GM21367 (cell line): Measurements from ENCODE around the gene KIAA1328.
"Not testable (repeated sequence)": the region's sequence is repeated elsewhere in the genome, so short reads cannot be mapped to it uniquely, and the experiment has no call there.

Experiments
- ATAC-seq: cut with Tn5 transposase; IDR thresholded peaks from one replicate; pipeline ENCODE4 v1.9.1; 2021; ENCODE audit not compliant: unreplicated experiment

KIAA1328 gene

DNA sequence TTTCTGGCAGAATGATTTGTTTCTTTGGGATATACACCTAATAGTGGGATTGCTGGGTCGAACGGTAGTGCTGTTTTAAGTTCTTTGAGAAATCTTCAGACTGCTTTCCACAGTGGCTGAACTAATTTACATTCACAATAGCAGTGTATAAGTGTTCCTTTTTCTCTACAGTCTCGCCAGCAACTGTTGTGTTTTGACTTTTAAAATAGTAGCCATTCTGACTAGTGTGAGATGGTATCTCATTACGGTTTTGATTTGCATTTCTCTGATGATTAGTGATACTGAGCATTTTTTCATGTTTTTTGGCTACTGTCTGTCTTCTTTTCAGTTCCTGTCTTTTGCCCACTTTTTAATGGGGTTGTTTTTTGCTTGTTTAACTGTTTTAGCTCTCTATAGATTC is 306.2 kb downstream of the KIAA1328 start:
- ATAC-seq, result no peak

DNA sequence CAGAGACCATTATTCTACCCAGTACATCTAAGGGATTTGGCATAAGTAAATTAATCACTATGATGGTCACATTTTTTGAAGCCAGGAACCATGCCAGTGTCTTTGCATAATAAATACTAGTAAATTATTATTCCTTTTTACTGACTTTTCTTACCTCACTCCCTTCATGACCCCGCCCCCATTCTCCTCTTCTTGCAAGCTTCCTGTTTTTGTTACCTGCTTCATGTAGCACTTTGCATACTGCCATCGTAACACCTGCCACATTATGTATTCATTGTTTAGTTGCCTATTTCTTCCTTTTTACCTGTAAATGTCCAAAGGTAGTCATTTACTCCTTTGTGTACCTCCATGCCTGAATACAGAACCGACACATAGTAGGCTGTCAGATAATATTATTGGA is 309.5 kb downstream of the KIAA1328 start:
- ATAC-seq, result no peak

DNA sequence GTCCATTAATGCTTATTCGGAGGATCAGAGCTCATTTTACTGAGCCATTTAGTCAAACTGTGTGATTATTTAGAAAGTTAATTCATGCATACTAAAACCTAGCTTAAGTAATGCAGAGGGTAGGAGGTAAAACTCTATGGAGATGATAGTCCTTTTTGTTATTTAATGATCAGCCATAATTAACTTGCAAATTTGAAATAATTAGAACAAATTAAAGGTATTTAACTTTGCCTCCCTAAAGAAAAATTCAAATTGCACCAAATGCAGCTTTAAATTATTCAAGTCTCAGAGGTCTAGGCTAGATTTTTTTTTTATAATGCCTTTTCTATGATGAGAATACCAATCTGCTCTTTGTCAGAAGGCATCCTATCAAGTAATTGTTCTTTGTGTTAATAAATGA is 310.9 kb downstream of the KIAA1328 start:
- no peak for ATAC-seq

DNA sequence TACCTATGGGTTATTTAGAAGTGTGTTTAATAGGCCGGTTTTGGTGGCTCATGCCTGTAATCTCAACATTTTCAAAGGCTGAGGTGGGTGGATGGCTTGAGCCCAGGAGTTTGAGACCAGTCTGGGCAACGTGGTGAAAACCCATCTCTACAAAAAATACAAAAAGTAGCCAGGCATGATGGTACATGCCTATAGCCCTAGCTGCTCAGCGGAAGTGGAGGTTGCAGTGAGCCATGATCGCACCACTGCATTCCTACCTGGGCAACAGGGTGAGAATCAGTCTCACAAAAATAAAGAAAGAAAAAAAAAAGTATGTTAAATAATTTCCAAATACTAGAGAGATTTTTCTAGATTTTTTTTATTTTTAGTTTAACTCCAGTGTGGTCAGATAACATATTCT is 316.0 kb downstream of the KIAA1328 start:
- ATAC-seq, result no peak

DNA sequence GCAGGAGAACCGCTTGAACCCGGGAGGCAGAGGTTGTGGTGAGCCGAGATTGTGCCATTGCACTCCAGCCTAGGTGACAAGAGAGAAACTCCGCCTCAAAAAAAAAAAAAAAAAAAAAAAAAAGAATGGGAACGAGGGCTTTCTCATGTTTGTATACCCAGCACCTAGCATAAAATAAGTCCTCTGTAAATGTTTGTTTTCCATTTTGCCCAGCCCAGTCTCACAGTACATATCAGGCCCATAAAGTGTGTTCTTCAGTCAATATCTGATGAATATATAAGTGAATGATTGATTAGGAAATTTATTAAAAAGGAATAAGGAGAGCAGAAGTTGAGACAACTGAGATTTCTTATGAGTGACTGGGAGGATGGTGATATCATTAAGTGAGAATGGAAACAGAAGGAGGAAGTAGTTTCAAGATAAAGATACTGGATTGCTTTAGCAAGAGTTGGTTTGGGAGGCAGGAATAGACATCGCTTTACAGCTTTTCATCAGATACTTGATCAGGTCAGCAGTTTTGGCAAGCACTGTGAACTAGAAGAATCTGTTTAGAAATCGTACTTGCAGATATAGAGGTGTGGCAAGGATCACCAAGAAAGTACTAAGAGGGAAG is 327.5 kb downstream of the KIAA1328 start:
- no peak for ATAC-seq

DNA sequence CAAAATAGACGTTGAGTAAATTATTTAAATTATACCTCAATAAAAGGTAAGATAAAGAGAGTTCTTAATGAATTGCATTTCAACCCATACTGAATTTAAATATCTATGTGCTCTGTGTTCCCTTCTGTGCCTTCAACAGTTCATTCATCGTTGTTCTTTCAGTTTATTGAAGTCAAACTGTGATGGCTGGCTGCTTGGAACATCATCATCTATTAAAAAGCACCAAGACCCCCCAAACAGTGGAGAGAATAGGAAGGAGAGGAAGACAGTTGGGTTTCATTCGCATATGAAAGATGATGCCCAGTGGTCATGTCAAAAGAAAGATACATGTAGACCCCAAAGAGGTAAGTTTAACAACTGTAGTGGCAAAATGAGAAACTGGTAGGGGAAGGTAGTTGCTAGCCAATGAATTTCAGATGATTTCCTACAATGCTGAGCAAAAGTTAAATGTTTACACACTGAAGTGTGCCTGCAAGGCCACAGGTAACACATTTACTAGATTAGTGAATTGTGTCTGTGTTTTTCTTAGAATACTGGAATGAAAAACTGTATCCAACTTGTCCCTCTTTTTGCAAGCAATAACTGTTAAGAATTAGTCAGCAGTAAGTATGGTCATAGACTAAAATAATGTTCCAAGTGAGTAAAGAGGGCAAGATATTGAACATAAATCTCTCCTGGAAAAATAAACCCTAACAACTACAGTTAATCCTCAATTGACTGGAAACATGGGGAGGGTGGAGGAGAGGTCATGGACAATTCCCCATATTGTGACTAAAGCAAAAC is 331.3 kb downstream of the KIAA1328 start:
- no peak for ATAC-seq

DNA sequence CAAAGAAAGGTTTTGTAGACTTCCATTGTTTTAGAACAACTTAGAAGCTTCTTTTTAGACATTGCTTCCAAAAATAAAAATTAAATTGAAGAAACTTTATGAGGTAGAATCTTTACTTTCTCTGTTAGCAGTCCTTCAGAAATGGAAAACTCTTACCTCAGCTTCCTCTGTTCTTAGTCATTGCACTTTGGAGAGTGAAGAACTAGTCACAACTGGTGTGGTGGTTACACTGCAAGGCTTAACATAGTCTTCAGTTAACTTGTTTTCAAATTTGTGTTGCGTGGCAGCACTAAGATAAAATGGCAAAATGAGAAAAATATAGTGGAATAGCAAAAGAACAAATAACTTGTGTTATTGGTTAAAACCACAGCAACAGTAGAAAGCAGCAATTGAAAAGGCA is 332.6 kb downstream of the KIAA1328 start:
- ATAC-seq, result no peak

DNA sequence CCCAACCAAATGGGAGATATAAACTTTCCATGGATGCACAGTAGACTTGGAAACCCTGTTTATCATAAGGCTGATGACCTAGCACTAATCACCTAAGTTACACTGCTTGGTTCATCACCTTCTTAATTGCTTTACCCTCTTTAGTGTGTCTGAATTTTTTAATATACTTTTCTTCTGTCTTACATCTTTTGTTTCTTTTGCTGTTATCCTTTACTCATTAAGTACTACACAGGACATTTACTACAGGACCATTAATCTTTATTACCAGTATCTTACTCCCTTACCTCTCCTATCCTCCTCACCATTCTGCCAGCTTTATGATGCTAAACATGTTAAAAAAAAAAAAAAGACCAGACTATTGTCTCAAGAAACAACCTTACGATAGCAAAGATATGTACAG is 333.6 kb downstream of the KIAA1328 start:
- ATAC-seq, result no peak

DNA sequence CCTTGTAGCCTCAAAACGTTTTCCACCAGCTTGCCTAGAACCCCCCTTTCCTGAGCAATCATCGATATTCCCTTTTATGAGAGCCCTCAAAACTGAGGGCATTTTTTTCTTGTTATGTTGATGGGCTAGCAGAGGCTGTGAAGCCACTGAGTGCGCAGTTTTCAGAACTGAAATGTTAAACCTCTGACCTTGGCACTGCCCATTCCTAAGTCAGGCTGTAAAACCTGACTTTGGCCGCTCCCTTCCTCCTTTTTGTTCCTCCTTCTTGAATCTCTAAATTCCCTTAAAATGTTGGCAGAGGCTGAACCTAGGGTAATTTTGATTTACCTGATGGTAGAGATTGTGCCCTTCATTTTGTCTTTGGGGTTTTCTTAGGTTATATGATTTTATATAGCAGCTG is 334.2 kb downstream of the KIAA1328 start:
- ATAC-seq, result no peak

DNA sequence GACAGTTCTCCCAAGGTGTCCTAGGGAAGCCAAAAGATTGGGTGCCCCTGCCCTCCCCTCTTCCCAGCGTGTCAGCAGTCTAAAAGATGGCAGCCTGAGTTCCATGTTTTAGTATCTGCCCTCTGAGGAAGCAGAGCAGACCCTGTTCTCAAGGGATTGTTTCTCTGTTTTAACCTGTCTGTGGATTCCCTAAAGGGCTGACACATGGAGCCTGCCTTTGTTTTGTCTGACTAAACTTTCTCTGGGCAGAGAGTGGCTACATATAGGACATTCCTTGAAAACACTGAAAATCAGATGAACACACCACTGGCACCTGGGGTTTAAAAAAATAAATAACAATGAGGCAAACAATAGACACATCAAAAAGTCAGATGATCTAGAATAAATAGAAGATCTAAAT is 337.6 kb downstream of the KIAA1328 start:
- ATAC-seq, result no peak

DNA sequence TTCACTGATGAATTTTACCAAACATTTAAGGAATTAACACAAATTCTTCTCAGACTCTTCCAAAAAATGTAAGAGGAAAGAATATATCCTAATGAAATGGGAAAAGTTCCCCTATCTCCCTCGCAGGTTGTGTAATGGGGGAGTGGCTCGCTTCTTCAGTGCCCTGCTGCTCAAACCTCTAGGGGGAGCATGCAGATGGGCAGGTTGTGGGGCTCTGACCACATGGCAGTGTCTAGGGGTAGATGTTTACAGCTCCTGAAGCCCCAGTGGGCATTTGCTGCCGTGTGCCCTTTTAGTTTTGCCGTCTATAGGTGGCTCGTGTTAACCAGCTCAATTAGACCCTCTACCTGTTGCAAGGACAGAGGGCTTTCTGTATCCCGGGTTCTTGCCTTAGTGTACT is 338.0 kb downstream of the KIAA1328 start:
- not testable (repeated sequence) for ATAC-seq

DNA sequence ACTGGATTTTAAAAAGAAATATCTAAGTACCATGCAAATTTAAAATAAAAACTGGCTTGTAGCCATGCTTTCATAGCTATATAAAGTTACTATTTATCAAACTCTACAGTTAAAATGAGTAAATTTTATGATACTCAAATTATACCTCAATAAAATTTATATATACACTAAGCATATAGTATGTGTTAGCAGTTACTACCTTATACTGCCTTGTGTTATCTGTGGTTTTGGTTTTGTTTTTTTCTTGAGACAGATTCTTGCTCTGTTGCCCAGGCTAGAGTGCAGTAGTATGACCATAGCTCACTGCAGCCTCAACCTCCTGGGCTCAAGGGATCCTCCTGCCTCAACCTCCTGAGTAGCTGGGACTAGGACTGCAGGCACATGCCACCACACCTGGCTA is 342.1 kb downstream of the KIAA1328 start:
- no peak for ATAC-seq

DNA sequence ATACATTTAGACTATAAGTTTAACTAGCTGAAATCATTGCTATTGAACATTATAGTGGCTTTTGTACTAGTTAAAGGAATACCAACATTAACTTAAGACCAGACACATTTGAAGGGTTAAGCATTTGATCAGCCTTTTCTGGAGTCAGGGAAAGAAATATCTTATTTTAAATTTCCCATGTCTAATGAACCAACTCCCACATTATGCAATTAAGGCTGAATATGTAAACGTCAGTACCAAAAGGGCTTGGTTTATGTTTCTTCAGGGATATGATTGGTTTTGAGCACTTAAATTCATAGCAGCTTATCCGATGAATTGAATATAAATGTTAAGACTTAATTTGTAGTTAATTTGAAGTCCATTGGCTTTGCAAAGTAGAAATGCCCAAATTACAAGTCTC is 344.5 kb downstream of the KIAA1328 start:
- no peak for ATAC-seq

DNA sequence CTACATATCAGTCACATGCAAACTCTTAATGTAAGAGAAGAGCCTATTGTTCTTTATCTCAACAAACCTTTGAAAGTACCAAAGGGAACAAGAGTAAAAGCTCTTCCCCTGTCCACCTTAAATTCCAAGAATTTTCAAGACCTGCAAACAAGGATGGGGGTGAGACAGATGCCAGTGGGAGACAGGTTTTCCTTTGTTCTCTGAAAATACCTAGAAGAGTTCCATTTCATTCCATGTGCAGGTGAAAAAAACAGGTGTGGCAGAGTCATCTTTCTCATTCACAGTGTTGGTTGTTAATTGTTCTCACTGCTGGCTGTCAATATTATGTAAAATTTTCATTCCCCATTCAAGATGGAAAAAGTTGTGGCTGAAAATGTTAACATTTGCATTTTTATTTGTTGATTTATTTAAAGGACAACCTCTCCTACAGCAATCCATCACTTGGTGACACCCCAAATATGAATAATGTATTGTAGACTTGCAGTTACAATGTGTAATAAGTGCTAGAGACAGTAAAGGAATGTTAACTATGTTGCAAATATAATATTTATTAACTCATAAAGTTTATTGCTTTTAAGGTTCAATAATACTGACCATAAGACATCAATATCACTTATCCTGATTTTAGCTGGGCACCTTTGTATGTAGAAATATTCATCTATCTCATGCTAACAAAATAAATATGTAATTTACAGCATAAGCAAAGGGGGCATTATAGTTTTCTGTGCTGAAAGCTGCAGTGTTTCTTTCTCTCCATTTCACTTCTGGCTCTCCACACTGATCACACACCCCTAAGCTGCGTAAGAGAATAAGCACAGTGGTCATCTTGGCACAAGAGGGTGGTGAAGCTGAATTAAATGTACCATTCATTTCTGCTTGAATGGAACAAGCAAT is 347.0 kb downstream of the KIAA1328 start:
- ATAC-seq, result no peak

DNA sequence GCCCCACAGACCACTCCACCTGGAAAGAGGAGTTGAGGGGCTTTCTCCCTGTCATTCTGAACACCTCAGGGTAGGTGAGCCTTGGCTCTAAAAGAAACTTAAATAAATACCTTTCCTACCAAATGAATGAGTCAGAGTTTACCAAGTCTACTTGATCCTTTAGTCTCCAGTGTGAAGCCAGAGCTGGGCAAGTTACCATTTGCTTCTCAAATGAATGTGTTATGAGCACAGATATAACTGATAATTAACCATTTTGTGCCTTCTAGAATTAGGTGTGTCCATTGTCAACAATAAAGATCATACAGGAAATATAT is 347.7 kb downstream of the KIAA1328 start:
- no peak for ATAC-seq

DNA sequence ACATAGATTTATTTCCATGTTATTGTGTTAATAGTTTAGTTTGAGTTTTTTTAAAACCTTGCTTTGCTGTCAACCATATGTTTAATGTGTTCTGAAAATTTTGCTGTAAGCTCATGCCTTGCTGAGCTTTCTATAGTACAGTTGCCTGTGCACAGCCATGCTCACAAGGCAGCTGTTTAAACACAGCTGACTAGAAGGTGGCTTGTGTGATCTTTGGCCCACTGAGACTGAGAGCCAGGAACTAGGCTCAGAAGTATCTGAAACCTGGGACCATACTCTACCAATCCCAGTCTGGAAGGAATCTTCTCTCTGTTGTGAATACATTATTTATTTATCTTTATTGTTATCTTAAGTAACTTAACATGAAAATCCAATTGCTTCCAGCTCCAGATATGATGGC is 350.5 kb downstream of the KIAA1328 start:
- ATAC-seq, result no peak

DNA sequence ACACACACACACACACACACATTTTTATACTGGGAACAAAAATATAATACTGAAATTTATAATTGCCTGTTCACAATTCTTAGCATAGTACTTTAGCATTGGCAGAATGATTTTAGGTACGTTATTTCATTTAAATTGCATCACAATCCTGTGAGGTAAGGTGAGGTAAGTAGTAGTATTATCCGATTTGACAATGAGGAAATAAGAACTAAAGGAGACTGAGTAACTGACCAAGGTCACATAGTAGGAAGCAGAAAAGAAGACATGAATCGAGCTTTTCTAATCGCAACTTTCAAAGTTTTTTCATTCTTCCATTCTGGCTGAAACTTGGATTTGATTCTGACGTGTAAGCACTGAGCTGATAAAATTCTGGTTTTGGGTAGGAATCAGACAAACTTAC is 351.2 kb downstream of the KIAA1328 start:
- no peak for ATAC-seq

DNA sequence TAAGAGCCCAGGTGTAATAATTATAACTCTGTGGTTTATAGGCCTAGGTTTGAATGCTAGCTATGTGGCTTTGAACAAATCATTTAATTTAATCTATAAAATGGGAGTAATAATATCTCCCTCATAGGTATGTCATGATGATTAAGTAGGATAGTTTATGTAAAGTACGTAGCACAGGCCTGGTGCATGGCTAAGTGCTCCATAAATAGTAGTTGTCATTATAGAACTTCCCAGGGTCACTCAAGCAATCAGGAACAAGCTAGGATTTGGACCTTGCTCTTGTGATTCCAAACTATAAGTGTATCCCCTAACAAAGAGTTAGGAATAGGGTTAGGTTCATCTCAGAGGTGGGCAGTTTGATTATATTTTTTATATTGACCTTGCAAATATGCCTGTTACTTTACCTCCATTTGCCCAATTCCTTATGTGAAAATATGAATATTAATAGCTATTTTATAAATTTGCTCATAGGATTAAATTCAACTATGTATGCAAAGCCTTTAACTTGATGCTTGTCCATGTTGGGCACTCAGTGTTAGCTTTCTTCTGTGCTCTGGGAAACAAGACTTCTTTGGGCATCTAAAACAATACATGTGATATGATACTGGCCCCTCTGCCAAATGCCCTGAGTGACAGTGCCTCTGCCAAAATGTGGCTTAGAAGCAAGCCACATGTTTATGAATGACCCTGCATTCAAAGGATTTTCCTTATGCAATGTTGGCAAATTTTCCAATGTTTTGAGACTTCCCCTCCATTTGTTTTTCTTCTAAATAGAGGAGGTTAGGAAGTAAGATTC is 353.6 kb downstream of the KIAA1328 start:
- ATAC-seq, result no peak

DNA sequence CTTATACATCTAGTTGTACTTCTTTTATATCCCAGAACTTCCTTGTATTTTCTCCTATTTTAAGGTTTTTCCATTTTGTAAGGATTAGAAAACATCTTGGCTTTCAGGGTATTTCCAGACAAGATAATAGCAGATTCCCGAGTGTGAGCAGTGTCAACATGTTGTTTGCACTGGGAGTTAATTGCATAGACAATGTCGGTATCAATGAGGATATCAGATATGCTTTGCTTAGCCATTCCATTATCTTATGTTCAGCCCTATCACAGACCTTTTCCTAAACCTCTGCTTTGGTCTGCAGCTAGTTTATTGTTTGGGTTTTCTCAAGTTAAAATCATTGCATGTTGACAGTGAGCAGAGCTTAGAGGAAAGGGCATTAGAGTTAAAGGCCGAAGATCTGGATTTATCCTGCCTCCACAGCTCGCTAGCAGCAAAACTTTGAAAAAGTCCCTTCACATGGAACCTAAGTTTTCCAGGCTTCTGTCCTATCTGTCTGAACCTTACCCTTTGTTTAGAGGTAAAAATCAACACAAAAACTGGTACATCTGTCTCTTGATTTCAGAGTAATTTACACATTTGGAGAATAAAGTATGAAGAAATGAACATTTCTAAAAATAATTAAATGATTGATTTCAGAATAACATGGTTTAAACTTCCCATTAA is 355.4 kb downstream of the KIAA1328 start:
- no peak for ATAC-seq

DNA sequence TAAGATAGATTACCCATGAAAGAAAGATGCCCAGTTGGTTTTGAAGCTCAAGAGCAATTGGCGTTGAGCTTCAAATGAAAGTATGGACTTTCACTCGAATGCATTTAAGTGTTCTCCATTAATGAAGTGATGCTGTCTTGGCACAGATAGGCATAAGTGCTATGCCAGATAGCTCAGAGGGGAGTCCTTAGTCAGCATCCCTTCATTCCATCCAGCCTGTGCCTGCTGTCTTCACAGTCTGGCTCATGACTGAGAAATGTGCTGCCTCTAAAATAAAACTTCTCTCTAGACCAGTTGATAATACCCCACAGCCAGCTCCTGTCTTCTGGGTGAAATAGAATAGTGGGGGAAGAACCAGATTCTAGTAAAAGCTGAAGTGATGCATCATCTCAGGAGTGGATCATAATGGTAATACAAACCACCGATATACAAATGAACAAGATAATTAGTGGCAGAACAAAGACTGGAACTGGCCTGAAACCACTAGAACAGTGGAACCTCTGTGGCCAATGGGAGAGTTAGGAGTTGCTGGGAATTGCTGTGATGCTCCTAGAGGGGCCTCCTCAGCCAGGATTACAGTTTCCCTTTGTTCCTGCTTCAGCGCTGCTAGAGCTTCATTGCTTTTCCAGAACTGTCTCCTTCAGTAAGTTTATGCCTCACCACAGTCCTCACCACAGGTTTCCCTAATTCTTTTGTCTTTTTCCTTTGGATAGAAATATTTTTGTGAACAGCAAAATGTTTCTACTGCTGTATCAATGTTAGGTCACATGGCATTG is 359.3 kb downstream of the KIAA1328 start:
- no peak for ATAC-seq
